WTC11 (cell line): ENCODE measurements around the gene ALAD. TPM values are rescaled to one million over a fixed set of nuclear protein-coding genes. Genes with fewer than 3 reads are reported as not detected.

Source experiments
- ATAC-seq: fragments of 200-7000 bp; cut with Tn5 transposase; 2 replicates; pipeline ENCODE4 v1.10.0; 2021; ENCODE audit warnings: mild to moderate bottlenecking, moderate library complexity
- CTCF ChIA-PET: fragments of 300-600 bp; sonication (Branson Sonifier 250); formaldehyde crosslinking; loops from one replicate; lab custom pipeline; 2021; ENCODE audit warnings: antibody characterized with exemption; lab: Charles Lee
- POLR2A ChIA-PET: fragments of 350-600 bp; sonication (Branson Sonifier 250); formaldehyde crosslinking; loops from one replicate; lab custom pipeline; 2021; ENCODE audit warnings: antibody characterized with exemption; lab: Charles Lee
- DNase-seq: peaks from one replicate; pipeline ENCODE4 v3.0.0; 2021; ENCODE audit warnings: low spot score
- H3K27ac Mint-ChIP-seq: 2 replicates; pipeline ENCODE4 v1.8.0; 2021; ENCODE audit warnings: mixed read lengths
- H3K27me3 Mint-ChIP-seq: 2 replicates; pipeline ENCODE4 v1.8.0; 2021; ENCODE audit warnings: low read depth, mild to moderate bottlenecking, moderate library complexity, mixed read lengths
- H3K36me3 Mint-ChIP-seq: 2 replicates; pipeline ENCODE4 v1.8.0; 2021; ENCODE audit warnings: mixed read lengths
- H3K4me1 Mint-ChIP-seq: 2 replicates; pipeline ENCODE4 v1.8.0; 2022; ENCODE audit warnings: mixed read lengths
- H3K4me3 Mint-ChIP-seq: 2 replicates; pipeline ENCODE4 v1.8.0; 2021; ENCODE audit warnings: mild to moderate bottlenecking, moderate library complexity, mixed read lengths
- H3K9me3 Mint-ChIP-seq: 2 replicates; pipeline ENCODE4 v1.8.0; 2021; ENCODE audit warnings: mixed read lengths
- ATF1 ChIP-seq: sonication (generic); formaldehyde crosslinking; IDR thresholded peaks from 2 replicates; pipeline ENCODE4 v1.8.1; 2023; ENCODE audit warnings: mild to moderate bottlenecking, moderate library complexity, missing genetic modification reagents
- ATF3 ChIP-seq: sonication (generic); formaldehyde crosslinking; conservative IDR thresholded peaks from 2 replicates; pipeline ENCODE4 v1.8.1; 2022; ENCODE audit warnings: mild to moderate bottlenecking, missing genetic modification reagents
- CREM ChIP-seq: sonication (generic); formaldehyde crosslinking; IDR thresholded peaks from 2 replicates; pipeline ENCODE4 v1.8.1; 2022; ENCODE audit warnings: mild to moderate bottlenecking, missing genetic modification reagents, moderate library complexity
- E2F1 ChIP-seq: sonication (generic); formaldehyde crosslinking; IDR thresholded peaks from 2 replicates; pipeline ENCODE4 v1.8.0; 2022; ENCODE audit warnings: mild to moderate bottlenecking, missing genetic modification reagents
- ESRRA ChIP-seq: sonication (generic); formaldehyde crosslinking; IDR thresholded peaks from 2 replicates; pipeline ENCODE4 v1.8.1; 2022; ENCODE audit warnings: mild to moderate bottlenecking, missing genetic modification reagents, borderline replicate concordance
- GRHL2 ChIP-seq: fragments of 250-450 bp; sonication (Bioruptor Pico); IDR thresholded peaks from 2 replicates; pipeline ENCODE4 v1.8.0; 2022; ENCODE audit warnings: mild to moderate bottlenecking, moderate library complexity; ENCODE audit not compliant: insufficient replicate concordance, severe bottlenecking
- JAZF1 ChIP-seq: fragments of 250-450 bp; sonication (Bioruptor Pico); IDR thresholded peaks from 2 replicates; pipeline ENCODE4 v1.9.0; 2021; ENCODE audit warnings: moderate library complexity, mild to moderate bottlenecking, inconsistent platforms
- NFATC4 ChIP-seq: fragments of 250-450 bp; sonication (Bioruptor Pico); IDR thresholded peaks from 2 replicates; pipeline ENCODE4 v1.9.0; 2021; ENCODE audit warnings: mild to moderate bottlenecking
- NFYB ChIP-seq: sonication (generic); formaldehyde crosslinking; conservative IDR thresholded peaks from 2 replicates; pipeline ENCODE4 v1.8.0; 2022; ENCODE audit warnings: low read depth, missing genetic modification reagents
- NR3C1 ChIP-seq: sonication (generic); formaldehyde crosslinking; conservative IDR thresholded peaks from 2 replicates; pipeline ENCODE4 v1.8.1; 2023; ENCODE audit warnings: low read depth, mild to moderate bottlenecking, missing genetic modification reagents
- OVOL2 ChIP-seq: fragments of 250-450 bp; sonication (Bioruptor Pico); IDR thresholded peaks from 2 replicates; pipeline ENCODE4 v1.9.0; 2021; ENCODE audit warnings: mild to moderate bottlenecking, borderline replicate concordance
- PRRX2 ChIP-seq: fragments of 250-450 bp; sonication (Bioruptor Pico); IDR thresholded peaks from 2 replicates; pipeline ENCODE4 v1.8.0; 2021; ENCODE audit warnings: mild to moderate bottlenecking
- RORB ChIP-seq: fragments of 250-450 bp; sonication (Bioruptor Pico); IDR thresholded peaks from 2 replicates; pipeline ENCODE4 v1.9.0; 2021; ENCODE audit warnings: mild to moderate bottlenecking
- TCF7 ChIP-seq: sonication (generic); formaldehyde crosslinking; IDR thresholded peaks from 2 replicates; pipeline ENCODE4 v1.8.0; 2022; ENCODE audit warnings: mild to moderate bottlenecking, low read depth, missing genetic modification reagents, moderate library complexity
- TP53 ChIP-seq: sonication (generic); formaldehyde crosslinking; IDR thresholded peaks from 2 replicates; pipeline ENCODE4 v1.8.1; 2023; ENCODE audit warnings: mild to moderate bottlenecking, missing genetic modification reagents
- ZMAT4 ChIP-seq: fragments of 250-450 bp; sonication (Bioruptor Pico); IDR thresholded peaks from 2 replicates; pipeline ENCODE4 v1.9.0; 2021; ENCODE audit warnings: mild to moderate bottlenecking
- ZNF317 ChIP-seq: sonication (generic); formaldehyde crosslinking; IDR thresholded peaks from 2 replicates; pipeline ENCODE4 v1.8.1; 2023; ENCODE audit warnings: low read depth, mild to moderate bottlenecking, moderate library complexity, missing genetic modification reagents, borderline replicate concordance
- ZNF396 ChIP-seq: fragments of 250-450 bp; sonication (Bioruptor Pico); IDR thresholded peaks from 2 replicates; pipeline ENCODE4 v1.8.0; 2021; ENCODE audit warnings: mild to moderate bottlenecking, moderate library complexity, borderline replicate concordance
- ZNF671 ChIP-seq: fragments of 250-450 bp; sonication (Bioruptor Pico); IDR thresholded peaks from 2 replicates; pipeline ENCODE4 v1.8.0; 2021; ENCODE audit warnings: mild to moderate bottlenecking
- ZSCAN18 ChIP-seq: fragments of 250-450 bp; sonication (Bioruptor Pico); IDR thresholded peaks from 2 replicates; pipeline ENCODE4 v2.1.2; 2022; ENCODE audit warnings: mild to moderate bottlenecking, moderate library complexity
- total RNA-seq: library from RNA; stranded (reverse); gene quantifications from 3 replicates; pipeline ENCODE4 v1.2.3, GENCODE V29; 2021
- TF ChIP-seq, protein P1 (sequence below): fragments of 250-450 bp; sonication (Bioruptor Pico); conservative IDR thresholded peaks from 2 replicates; pipeline ENCODE4 v1.9.0; 2021; ENCODE audit warnings: mild to moderate bottlenecking
- TF ChIP-seq, protein P2 (sequence below): sonication (generic); formaldehyde crosslinking; conservative IDR thresholded peaks from 2 replicates; pipeline ENCODE4 v1.8.1; 2023; ENCODE audit warnings: mild to moderate bottlenecking, low read depth, missing genetic modification reagents, moderate library complexity

ALAD gene
- total RNA-seq, 1 experiment from 2014 or later, result 15.9 TPM

DNA sequence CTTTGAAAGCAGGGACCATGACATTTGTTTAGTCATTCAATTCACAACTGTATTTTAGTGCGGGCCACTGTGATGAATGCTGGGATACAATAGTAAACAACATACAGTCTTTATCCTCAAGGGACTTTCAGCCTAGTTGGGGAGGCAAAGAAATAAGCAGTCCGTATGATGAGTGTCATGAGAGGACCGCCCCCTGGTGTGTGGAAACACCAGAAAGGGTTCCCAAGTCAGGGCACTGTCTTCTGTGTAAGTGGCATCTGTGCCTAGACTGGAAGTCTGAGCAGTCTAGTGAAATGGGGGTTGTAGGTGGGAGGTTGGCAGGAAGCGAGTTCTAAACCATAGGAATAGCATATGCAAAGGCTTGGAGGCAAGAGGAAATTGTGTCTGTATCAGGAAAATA, 16.3 kb upstream of the ALAD start:
- POLR2A ChIA-PET, result no interaction called here
- H3K4me3 Mint-ChIP-seq, result no peak overlapping the region
- CTCF ChIA-PET, result interaction anchor here (1.4 kb wide), 1 partner anchor 241 kb away, joined by 4 read pairs; no protein-coding TSS in a partner anchor
- H3K9me3 Mint-ChIP-seq, result no peaks in the 10 kb centered on the region
- H3K36me3 Mint-ChIP-seq, result no peaks in the 10 kb centered on the region
- H3K27ac Mint-ChIP-seq, result no peak overlapping the region
- no peak for TF ChIP-seq NFATC4
- TF ChIP-seq OVOL2, result no peak
- TF ChIP-seq, protein P1, sequence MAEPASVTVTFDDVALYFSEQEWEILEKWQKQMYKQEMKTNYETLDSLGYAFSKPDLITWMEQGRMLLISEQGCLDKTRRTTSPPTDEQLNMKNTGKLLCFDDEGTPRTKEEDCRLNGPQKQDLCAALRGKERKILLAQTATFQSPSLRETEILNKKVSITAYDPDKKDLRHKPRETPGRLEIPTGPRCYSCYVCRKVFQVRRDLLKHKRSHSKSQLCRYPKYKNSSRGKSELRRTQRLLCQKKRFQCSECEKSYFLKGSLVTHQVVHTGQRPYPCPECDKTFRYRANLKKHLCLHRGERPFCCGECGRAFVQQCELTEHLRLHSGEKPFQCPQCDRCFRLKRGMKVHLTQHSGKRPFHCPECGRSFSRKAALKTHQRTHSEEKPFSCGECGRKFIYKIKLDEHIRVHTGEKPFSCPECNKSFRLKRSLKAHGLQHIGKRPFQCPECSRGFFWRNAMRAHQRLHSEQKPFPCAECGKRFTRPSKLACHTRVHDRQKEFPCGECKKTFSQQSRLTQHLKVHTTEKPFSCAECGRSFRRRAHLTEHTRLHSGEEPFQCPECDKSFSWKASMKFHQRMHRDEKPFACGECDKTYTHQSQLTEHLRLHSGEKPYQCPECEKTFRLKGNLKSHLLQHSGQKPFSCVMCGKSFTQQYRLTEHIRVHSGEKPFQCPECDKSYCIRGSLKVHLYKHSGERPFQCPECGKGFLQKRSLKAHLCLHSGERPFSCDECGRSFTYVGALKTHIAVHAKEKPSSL, result no peak
- TF ChIP-seq ZMAT4, result no peak
- TF ChIP-seq TP53 (CRISPR knock-in tag), result no peak
- H3K4me1 Mint-ChIP-seq, result no peaks in the 10 kb centered on the region
- H3K27me3 Mint-ChIP-seq, result 0 out of 2 replicates have a peak, but pooled peaks cover 2% of the 10 kb centered on the region
- ATAC-seq, result no peak
- DNase-seq, result no peak

DNA sequence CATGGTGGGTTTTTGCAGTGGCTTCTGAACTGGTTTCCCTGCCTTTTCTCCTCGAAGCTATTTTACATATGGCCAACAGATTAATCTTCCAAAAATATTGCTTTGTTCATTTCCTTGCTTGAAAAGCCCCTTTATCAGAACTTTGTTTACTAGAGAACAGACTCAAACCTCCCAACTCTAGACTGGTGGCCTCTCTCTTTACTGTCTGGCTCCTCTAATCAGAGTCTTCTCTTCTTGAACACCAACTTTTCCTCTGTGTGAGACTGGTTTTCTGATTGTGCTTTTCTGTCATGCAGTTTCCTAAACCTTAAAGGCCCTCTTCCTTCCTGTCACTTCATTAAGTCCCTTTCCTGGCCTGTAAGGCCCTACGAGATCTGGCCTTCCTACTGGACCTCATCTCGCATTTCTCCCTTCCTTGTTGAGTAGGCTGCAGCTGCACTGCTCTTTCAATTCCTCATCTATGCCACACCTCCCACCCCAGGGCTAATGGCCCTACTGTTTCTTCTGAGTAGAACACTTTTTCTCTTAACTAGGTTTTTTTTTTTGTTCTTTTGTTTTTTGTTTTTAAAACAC, 15.2 kb upstream of the ALAD start:
- Mint-ChIP-seq H3K36me3 (no peaks in the 10 kb centered on the region), H3K27me3 (no peaks in the 10 kb centered on the region), H3K9me3 (no peaks in the 10 kb centered on the region), H3K27ac (no peak overlapping the region), H3K4me3 (no peak overlapping the region)
- no peak; the same call in 1 of the 2 replicates for ATAC-seq
- DNase-seq, result no peak
- ChIA-PET POLR2A (no interaction called here), CTCF (interaction anchor here (1.4 kb wide), 1 partner anchor 242 kb away, joined by 4 read pairs; no protein-coding TSS in a partner anchor)
- TF ChIP-seq JAZF1 (CRISPR knock-in tag), result no peak
- no peak for TF ChIP-seq ZSCAN18 (CRISPR knock-in tag)
- TF ChIP-seq ZMAT4, result no peak
- TF ChIP-seq ATF3 (CRISPR knock-in tag), result no peak
- TF ChIP-seq GRHL2 (CRISPR knock-in tag), result no peak
- no peak for TF ChIP-seq PRRX2 (CRISPR knock-in tag)
- TF ChIP-seq TCF7, result no peak
- TF ChIP-seq NR3C1 (CRISPR knock-in tag), result no peak
- TF ChIP-seq RORB (CRISPR knock-in tag), result no peak
- TF ChIP-seq ZNF317, result no peak
- TF ChIP-seq NFYB, result no peak
- TF ChIP-seq ATF1 (CRISPR knock-in tag), result no peak
- TF ChIP-seq ZNF671, result no peak
- no peak for TF ChIP-seq E2F1 (CRISPR knock-in tag)
- TF ChIP-seq, protein P2, sequence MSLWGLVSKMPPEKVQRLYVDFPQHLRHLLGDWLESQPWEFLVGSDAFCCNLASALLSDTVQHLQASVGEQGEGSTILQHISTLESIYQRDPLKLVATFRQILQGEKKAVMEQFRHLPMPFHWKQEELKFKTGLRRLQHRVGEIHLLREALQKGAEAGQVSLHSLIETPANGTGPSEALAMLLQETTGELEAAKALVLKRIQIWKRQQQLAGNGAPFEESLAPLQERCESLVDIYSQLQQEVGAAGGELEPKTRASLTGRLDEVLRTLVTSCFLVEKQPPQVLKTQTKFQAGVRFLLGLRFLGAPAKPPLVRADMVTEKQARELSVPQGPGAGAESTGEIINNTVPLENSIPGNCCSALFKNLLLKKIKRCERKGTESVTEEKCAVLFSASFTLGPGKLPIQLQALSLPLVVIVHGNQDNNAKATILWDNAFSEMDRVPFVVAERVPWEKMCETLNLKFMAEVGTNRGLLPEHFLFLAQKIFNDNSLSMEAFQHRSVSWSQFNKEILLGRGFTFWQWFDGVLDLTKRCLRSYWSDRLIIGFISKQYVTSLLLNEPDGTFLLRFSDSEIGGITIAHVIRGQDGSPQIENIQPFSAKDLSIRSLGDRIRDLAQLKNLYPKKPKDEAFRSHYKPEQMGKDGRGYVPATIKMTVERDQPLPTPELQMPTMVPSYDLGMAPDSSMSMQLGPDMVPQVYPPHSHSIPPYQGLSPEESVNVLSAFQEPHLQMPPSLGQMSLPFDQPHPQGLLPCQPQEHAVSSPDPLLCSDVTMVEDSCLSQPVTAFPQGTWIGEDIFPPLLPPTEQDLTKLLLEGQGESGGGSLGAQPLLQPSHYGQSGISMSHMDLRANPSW, result no peak
- no peak for TF ChIP-seq CREM
- no peak for TF ChIP-seq ZNF396
- no peak for TF ChIP-seq ESRRA
- TF ChIP-seq TP53 (CRISPR knock-in tag), result no peak
- TF ChIP-seq, all 79 proteins: peak for 0
- peaks cover 4% of the 10 kb centered on the region; the same call in 1 of the 2 replicates for H3K4me1 Mint-ChIP-seq
